ENCODE measurements around the gene ANAPC2. TPM values are rescaled to one million over a fixed set of nuclear protein-coding genes. Genes with fewer than 3 reads are reported as not detected.

ANAPC2 gene
- total RNA-seq, 2 experiments from 2014 or later = 34.8 to 36.6 TPM

GRCh38 chr9:137224830-137225694, 36.7 kb upstream of the ANAPC2 start, which contains the start of gene CYSRT1:
Gene CYSRT1 (plus strand): TSS chr9:137225174. CDS start chr9:137225622, 448 bp downstream.
- H3K27me3 Mint-ChIP-seq (ENCODE audit: low read depth) = peaks cover 2% of the 10 kb centered on the region
- H3K9me3 Mint-ChIP-seq = no peaks in the 10 kb centered on the region
- no peak within 1 kb of the TSS for H3K27ac Mint-ChIP-seq
- intact Hi-C loops (cut with micrococcal nuclease) = loop anchor here (10.0 kb wide), 1 partner anchor 340 kb away; the partner anchor contains the start of gene TRAF2
- H3K4me1 Mint-ChIP-seq (ENCODE audit: low read depth) = peaks cover 8% of the 10 kb centered on the region
- no peaks in the 10 kb centered on the region for H3K36me3 Mint-ChIP-seq (ENCODE audit: low read depth)
- CTCF ChIA-PET = interaction anchor here (0.8 to 1.0 kb wide), 2 partner anchors 157 to 178 kb away, joined by 3 read pairs; no protein-coding TSS in a partner anchor
- H3K4me3 Mint-ChIP-seq = peak within 1 kb of the TSS; percentile 85
- peak; percentile 30 for DNase-seq

GRCh38 chr9:137223078-137223970, 35.0 kb upstream of the ANAPC2 start:
- CTCF ChIA-PET = interaction anchor here (0.7 to 2.4 kb wide), 6 partner anchors 13 to 227 kb away, joined by 3 to 17 read pairs (median 4); no protein-coding TSS in a partner anchor
- peaks cover 2% of the 10 kb centered on the region for H3K27me3 Mint-ChIP-seq (ENCODE audit: low read depth)
- peak overlapping the region; percentile 85 for H3K4me3 Mint-ChIP-seq
- H3K27ac Mint-ChIP-seq = no peak overlapping the region
- peaks cover 8% of the 10 kb centered on the region for H3K4me1 Mint-ChIP-seq (ENCODE audit: low read depth)
- peak; percentile 99 for DNase-seq
- no peaks in the 10 kb centered on the region for H3K9me3 Mint-ChIP-seq
- H3K36me3 Mint-ChIP-seq (ENCODE audit: low read depth) = no peaks in the 10 kb centered on the region
- intact Hi-C loops (cut with micrococcal nuclease) = loop anchor here (1.0 to 10.0 kb wide), 9 partner anchors 18 to 339 kb away; partner anchors contain the start of genes ANAPC2, MAN1B1, NDOR1 and NELFB

GRCh38 chr9:137222190-137223077, 34.1 kb upstream of the ANAPC2 start, which contains the start of gene RNF208:
Gene RNF208 (minus strand): TSS chr9:137222240. CDS start chr9:137221212, 1,028 bp downstream.
- peaks cover 5% of the 10 kb centered on the region for H3K4me1 Mint-ChIP-seq (ENCODE audit: low read depth)
- intact Hi-C loops (cut with micrococcal nuclease) = loop anchor here (1.0 to 10.0 kb wide), 9 partner anchors 17 to 338 kb away; partner anchors contain the start of genes ANAPC2, MAN1B1, NDOR1 and NELFB
- H3K9me3 Mint-ChIP-seq = no peaks in the 10 kb centered on the region
- H3K36me3 Mint-ChIP-seq (ENCODE audit: low read depth) = no peaks in the 10 kb centered on the region
- DNase-seq = peak; percentile 36
- no peak within 1 kb of the TSS for H3K27ac Mint-ChIP-seq
- H3K27me3 Mint-ChIP-seq (ENCODE audit: low read depth) = no peaks in the 10 kb centered on the region
- peak within 1 kb of the TSS; percentile 85 for H3K4me3 Mint-ChIP-seq
- CTCF ChIA-PET = interaction anchor here (1.3 to 2.4 kb wide), 4 partner anchors 14 to 102 kb away, joined by 3 to 17 read pairs (median 4); no protein-coding TSS in a partner anchor

- H3K27me3 Mint-ChIP-seq (ENCODE audit: low read depth) = no peaks in the 10 kb centered on the region
- intact Hi-C loops (cut with micrococcal nuclease) = loop anchor here (10.0 kb wide), 1 partner anchor 337 kb away; the partner anchor contains the start of gene TRAF2
- no peak for DNase-seq
- no peaks in the 10 kb centered on the region for H3K36me3 Mint-ChIP-seq (ENCODE audit: low read depth)
- H3K27ac Mint-ChIP-seq = no peak overlapping the region
- no peak overlapping the region for H3K4me3 Mint-ChIP-seq
- CTCF ChIA-PET = interaction anchor here (1.3 kb wide), 1 partner anchor 101 kb away, joined by 3 read pairs; no protein-coding TSS in a partner anchor
- H3K4me1 Mint-ChIP-seq (ENCODE audit: low read depth) = peaks cover 4% of the 10 kb centered on the region
- H3K9me3 Mint-ChIP-seq = no peaks in the 10 kb centered on the region
Measured at GRCh38 chr9:137221506-137222111, 33.2 kb upstream of the ANAPC2 start.

- peaks cover 4% of the 10 kb centered on the region for H3K4me1 Mint-ChIP-seq (ENCODE audit: low read depth)
- peak overlapping the region; percentile 40 for H3K4me3 Mint-ChIP-seq
- CTCF ChIA-PET = no interaction called here
- no peaks in the 10 kb centered on the region for H3K27me3 Mint-ChIP-seq (ENCODE audit: low read depth)
- H3K27ac Mint-ChIP-seq = no peak overlapping the region
- H3K9me3 Mint-ChIP-seq = no peaks in the 10 kb centered on the region
- H3K36me3 Mint-ChIP-seq (ENCODE audit: low read depth) = no peaks in the 10 kb centered on the region
- intact Hi-C loops (cut with micrococcal nuclease) = loop anchor here (10.0 kb wide), 1 partner anchor 336 kb away; the partner anchor contains the start of gene TRAF2
- no peak for DNase-seq
Measured at GRCh38 chr9:137221095-137221505, 32.7 kb upstream of the ANAPC2 start.

- Mint-ChIP-seq H3K4me3 (peak overlapping the region; percentile 40), H3K27ac (no peak overlapping the region), H3K27me3 (ENCODE audit: low read depth) (no peaks in the 10 kb centered on the region), H3K36me3 (ENCODE audit: low read depth) (no peaks in the 10 kb centered on the region), H3K4me1 (ENCODE audit: low read depth) (peaks cover 4% of the 10 kb centered on the region), H3K9me3 (no peaks in the 10 kb centered on the region)
- intact Hi-C loops (cut with micrococcal nuclease) = loop anchor here (10.0 kb wide), 1 partner anchor 336 kb away; the partner anchor contains the start of gene TRAF2
- no peak for DNase-seq
- CTCF ChIA-PET = no interaction called here
Measured at GRCh38 chr9:137220317-137221094, 32.1 kb upstream of the ANAPC2 start.

- Mint-ChIP-seq H3K27me3 (ENCODE audit: low read depth) (no peaks in the 10 kb centered on the region), H3K27ac (no peak overlapping the region), H3K36me3 (ENCODE audit: low read depth) (no peaks in the 10 kb centered on the region), H3K9me3 (no peaks in the 10 kb centered on the region), H3K4me1 (ENCODE audit: low read depth) (peaks cover 4% of the 10 kb centered on the region), H3K4me3 (no peak overlapping the region)
- no peak for DNase-seq
- intact Hi-C loops (cut with micrococcal nuclease) = loop anchor here (10.0 kb wide), 1 partner anchor 335 kb away; the partner anchor contains the start of gene TRAF2
- CTCF ChIA-PET = no interaction called here
Measured at GRCh38 chr9:137219757-137220316, 31.5 kb upstream of the ANAPC2 start.

- DNase-seq = no peak
- Mint-ChIP-seq H3K27ac (no peak overlapping the region), H3K4me1 (ENCODE audit: low read depth) (peaks cover 1% of the 10 kb centered on the region), H3K4me3 (no peak overlapping the region), H3K36me3 (ENCODE audit: low read depth) (no peaks in the 10 kb centered on the region), H3K9me3 (no peaks in the 10 kb centered on the region), H3K27me3 (ENCODE audit: low read depth) (no peaks in the 10 kb centered on the region)
- intact Hi-C loops (cut with micrococcal nuclease) = no loop called here
- CTCF ChIA-PET = no interaction called here
Measured at GRCh38 chr9:137218754-137219271, 30.5 kb upstream of the ANAPC2 start.

- peaks cover 1% of the 10 kb centered on the region for H3K4me1 Mint-ChIP-seq (ENCODE audit: low read depth)
- DNase-seq = no peak
- intact Hi-C loops (cut with micrococcal nuclease) = no loop called here
- H3K27ac Mint-ChIP-seq = no peak overlapping the region
- no peaks in the 10 kb centered on the region for H3K27me3 Mint-ChIP-seq (ENCODE audit: low read depth)
- CTCF ChIA-PET = no interaction called here
- H3K9me3 Mint-ChIP-seq = no peaks in the 10 kb centered on the region
- H3K36me3 Mint-ChIP-seq (ENCODE audit: low read depth) = no peaks in the 10 kb centered on the region
- no peak overlapping the region for H3K4me3 Mint-ChIP-seq
Measured at GRCh38 chr9:137218212-137218753, 29.9 kb upstream of the ANAPC2 start.

All from activated naive CD4-positive, alpha-beta T cell treated with anti-CD3 and anti-CD28 coated beads for 36 hours (primary cell).